Caco-2 (cell line): Measurements from ENCODE around the gene SHLD1. TPM values are rescaled to one million over a fixed set of nuclear protein-coding genes. Genes with fewer than 3 reads are reported as not detected.

Experiments
- BruUV-seq: library from RNA; stranded (reverse); fragments of 400-500 nt; replicated peaks from 2 replicates; lab custom pipeline; 2021; lab: Mats Ljungman, UMichigan
- CTCF ChIA-PET: fragments of 300-600 bp; sonication (Branson Sonifier 250); formaldehyde crosslinking; loops from one replicate; lab custom pipeline; 2022; ENCODE audit warnings: antibody characterized with exemption; lab: Charles Lee
- POLR2A ChIA-PET: fragments of 300-600 bp; sonication (Branson Sonifier 250); formaldehyde crosslinking; loops from one replicate; lab custom pipeline; 2022; ENCODE audit warnings: antibody characterized with exemption; lab: Charles Lee
- DNase-seq, 2 experiments: peaks; one replicate each; pipeline versions ENCODE4 v3.0.0 to v3.0.0-alpha.2; 2020 to 2022
- H3K27me3 ChIP-seq: replicated peaks from 2 replicates; pipeline ENCODE4 v1.6.0; 2011; ENCODE audit warnings: low read length; ENCODE audit not compliant: control insufficient read depth, insufficient read depth
- H3K36me3 ChIP-seq: 2 replicates; pipeline ENCODE4 v1.5.1; 2011; ENCODE audit warnings: low read length; ENCODE audit not compliant: control insufficient read depth, insufficient read depth
- H3K4me1 ChIP-seq: fragments of 250-450 bp; sonication (Bioruptor Pico); 2 replicates; pipeline ENCODE4 v1.5.1; 2020; ENCODE audit warnings: mild to moderate bottlenecking
- H3K4me3 ChIP-seq: 2 replicates; pipeline ENCODE4 v1.5.1; 2011; ENCODE audit warnings: low read depth, mild to moderate bottlenecking, control low read depth, low read length
- H3K9me3 ChIP-seq: fragments of 250-450 bp; sonication (Bioruptor Pico); 2 replicates; pipeline ENCODE4 v1.5.1; 2020; ENCODE audit warnings: mild to moderate bottlenecking, moderate library complexity
- H3K27ac Mint-ChIP-seq: one replicate; pipeline ENCODE4 v1.8.0; 2022; ENCODE audit warnings: mixed read lengths; ENCODE audit not compliant: unreplicated experiment
- H3K27me3 Mint-ChIP-seq: one replicate; pipeline ENCODE4 v1.8.0; 2022; ENCODE audit warnings: mixed read lengths; ENCODE audit not compliant: insufficient read depth, unreplicated experiment
- H3K36me3 Mint-ChIP-seq: one replicate; pipeline ENCODE4 v1.8.0; 2022; ENCODE audit warnings: mild to moderate bottlenecking, mixed read lengths; ENCODE audit not compliant: insufficient read depth, unreplicated experiment
- H3K4me1 Mint-ChIP-seq: one replicate; pipeline ENCODE4 v1.8.0; 2022; ENCODE audit warnings: low read depth, mixed read lengths; ENCODE audit not compliant: unreplicated experiment
- H3K4me3 Mint-ChIP-seq: one replicate; pipeline ENCODE4 v1.8.0; 2022; ENCODE audit warnings: mild to moderate bottlenecking, moderate library complexity, mixed read lengths; ENCODE audit not compliant: unreplicated experiment
- H3K9me3 Mint-ChIP-seq: one replicate; pipeline ENCODE4 v1.8.0; 2022; ENCODE audit warnings: mixed read lengths; ENCODE audit not compliant: unreplicated experiment
- intact Hi-C: fragments of 100-400 bp; cut with micrococcal nuclease; formaldehyde crosslinking; loops from one replicate; pipeline ENCODE4 v1.10.0; 2022; ENCODE audit not compliant: unreplicated experiment
- total RNA-seq: library from RNA; stranded (reverse); gene quantifications from 2 replicates; pipeline ENCODE4 v1.2.3, GENCODE V29; 2022
- TF ChIP-seq, protein P1 (sequence below), 2 experiments: fragments of 200-600 bp in 1 of 2; IDR thresholded peaks; 1 replicate in 1 of 2; 2 replicates in 1 of 2; pipeline versions ENCODE4 v1.5.1 to v1.8.0; 2011 to 2022; ENCODE audit warnings: antibody characterized with exemption in 1 of 2, control low read depth in 1 of 2, inconsistent platforms in 1 of 2, low read depth in 1 of 2, low read length in 1 of 2, mild to moderate bottlenecking in 1 of 2, moderate library complexity in 1 of 2; ENCODE audit not compliant: insufficient read depth in 1 of 2, severe bottlenecking in 1 of 2, unreplicated experiment in 1 of 2

Gene SHLD1
- total RNA-seq, 1 experiment from 2014 or later = 4.8 TPM

DNA sequence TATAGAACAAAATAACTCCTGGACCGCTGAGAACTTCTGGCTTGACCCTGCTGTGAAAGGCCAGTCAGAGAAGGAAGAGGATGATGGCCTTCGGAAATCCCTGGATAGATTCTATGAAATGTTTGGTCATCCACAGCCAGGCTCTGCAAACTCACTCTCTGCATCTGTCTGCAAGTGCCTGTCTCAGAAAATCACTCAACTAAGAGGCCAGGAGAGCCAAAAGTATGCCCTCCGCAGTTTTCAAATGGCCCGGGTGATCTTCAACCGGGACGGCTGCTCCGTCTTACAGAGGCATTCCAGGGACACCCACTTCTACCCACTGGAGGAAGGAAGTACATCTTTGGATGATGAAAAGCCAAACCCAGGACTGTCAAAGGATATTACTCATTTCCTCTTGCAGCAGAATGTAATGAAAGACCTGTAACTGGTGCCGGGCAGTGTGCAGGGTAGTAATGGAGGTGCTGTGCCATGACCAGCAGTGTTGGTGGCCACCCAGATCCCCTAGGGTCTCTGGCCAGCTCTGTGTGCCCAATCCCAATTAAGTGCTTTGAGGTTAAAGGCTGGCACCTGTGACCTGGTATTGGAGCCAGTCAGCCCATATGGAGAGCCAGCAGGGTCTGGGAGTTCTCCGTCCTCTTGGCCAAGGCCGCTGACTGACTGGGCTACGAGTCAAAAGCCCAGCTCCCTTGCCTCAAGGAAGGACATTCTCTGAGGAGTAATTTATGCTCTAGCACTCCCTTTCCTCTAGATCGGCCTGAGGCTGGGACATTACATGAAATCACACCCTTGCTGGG lies 113.0 kb downstream of the SHLD1 start:
- intact Hi-C loops = no loop called here
- Mint-ChIP-seq H3K27me3 (no peaks in the 10 kb centered on the region), H3K9me3 (no peaks in the 10 kb centered on the region), H3K4me3 (no peak overlapping the region), H3K27ac (no peak overlapping the region), H3K36me3 (no peaks in the 10 kb centered on the region), H3K4me1 (no peaks in the 10 kb centered on the region)
- Histone ChIP-seq H3K9me3 (no peaks in the 10 kb centered on the region; the same call in 1 of the 2 replicates), H3K4me3 (no peak overlapping the region), H3K36me3 (no peaks in the 10 kb centered on the region), H3K4me1 (no peaks in the 10 kb centered on the region), H3K27me3 (no peaks in the 10 kb centered on the region)
- ChIA-PET CTCF (no interaction called here), POLR2A (no interaction called here)
- TF ChIP-seq, protein P1, sequence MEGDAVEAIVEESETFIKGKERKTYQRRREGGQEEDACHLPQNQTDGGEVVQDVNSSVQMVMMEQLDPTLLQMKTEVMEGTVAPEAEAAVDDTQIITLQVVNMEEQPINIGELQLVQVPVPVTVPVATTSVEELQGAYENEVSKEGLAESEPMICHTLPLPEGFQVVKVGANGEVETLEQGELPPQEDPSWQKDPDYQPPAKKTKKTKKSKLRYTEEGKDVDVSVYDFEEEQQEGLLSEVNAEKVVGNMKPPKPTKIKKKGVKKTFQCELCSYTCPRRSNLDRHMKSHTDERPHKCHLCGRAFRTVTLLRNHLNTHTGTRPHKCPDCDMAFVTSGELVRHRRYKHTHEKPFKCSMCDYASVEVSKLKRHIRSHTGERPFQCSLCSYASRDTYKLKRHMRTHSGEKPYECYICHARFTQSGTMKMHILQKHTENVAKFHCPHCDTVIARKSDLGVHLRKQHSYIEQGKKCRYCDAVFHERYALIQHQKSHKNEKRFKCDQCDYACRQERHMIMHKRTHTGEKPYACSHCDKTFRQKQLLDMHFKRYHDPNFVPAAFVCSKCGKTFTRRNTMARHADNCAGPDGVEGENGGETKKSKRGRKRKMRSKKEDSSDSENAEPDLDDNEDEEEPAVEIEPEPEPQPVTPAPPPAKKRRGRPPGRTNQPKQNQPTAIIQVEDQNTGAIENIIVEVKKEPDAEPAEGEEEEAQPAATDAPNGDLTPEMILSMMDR (IDR thresholded peaks at IDR 0.05; ENCODE audit: insufficient read depth in 1 of 2, low read depth in 1 of 2, low read length in 1 of 2, severe bottlenecking in 1 of 2, unreplicated experiment in 1 of 2) = no peak
- no peak for DNase-seq
- BruUV-seq = no TSS peak

DNA sequence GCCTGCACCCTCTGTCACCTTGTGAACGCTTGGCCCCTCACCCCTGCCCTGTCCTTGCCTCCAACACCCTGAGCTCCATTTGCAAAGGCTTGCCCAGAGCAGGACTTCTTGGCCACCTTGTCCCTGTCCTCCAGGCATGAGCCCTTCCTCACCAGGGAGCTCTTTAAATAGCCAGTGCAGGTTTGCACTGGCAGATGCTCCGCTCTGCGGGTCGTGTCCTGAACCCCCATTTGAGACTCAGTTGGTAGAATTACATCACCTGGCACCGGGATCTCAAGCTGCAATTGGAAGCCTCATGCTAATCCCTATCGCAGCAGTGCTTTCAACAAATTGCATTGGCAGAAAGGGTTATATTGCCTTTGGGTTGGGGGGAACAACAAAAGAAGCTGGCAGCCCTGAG lies 114.2 kb downstream of the SHLD1 start:
- BruUV-seq = no TSS peak

DNA sequence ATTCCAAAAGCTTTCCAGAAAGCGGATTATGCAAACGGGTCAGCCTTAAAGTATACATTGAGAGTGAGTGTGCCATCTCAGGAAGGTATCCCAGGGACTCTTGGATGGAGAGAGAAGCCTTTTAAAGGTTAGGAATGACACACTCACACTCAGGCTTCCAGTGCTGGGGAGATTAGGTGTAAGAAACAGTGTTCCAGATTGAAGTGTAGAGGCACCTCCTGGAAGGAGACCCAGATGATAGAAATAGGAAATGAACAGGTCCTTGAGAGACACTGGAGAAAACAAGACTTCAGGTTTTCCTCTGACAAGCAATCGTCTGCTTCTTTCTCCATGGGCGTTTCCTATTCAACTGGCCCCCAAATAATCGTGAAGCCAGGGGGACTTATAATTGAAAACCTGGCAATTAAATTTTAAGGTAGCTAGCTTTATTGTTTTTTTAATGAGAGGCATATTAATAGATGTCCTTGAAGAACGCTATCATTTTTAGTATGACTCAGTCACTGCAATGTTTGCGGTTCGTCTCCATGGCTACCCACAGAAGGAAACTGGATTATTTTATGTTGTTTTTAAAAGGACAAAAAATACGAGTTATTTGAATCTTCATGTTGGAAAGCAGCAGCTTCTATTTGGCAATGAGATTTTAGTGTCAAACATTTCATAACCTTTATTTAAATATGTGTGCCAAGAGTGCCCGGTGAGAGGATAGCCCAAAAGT lies 114.8 kb downstream of the SHLD1 start:
- H3K4me1 Mint-ChIP-seq = no peaks in the 10 kb centered on the region
- no TSS peak for BruUV-seq

More for the DNA sequence above, 114.2 kb downstream of the SHLD1 start:
- intact Hi-C loops = no loop called here
- CTCF ChIA-PET = no interaction called here
- no peaks in the 10 kb centered on the region for H3K27me3 Mint-ChIP-seq
- Histone ChIP-seq H3K27me3 (no peaks in the 10 kb centered on the region), H3K4me3 (no peak overlapping the region), H3K4me1 (no peaks in the 10 kb centered on the region), H3K9me3 (no peaks in the 10 kb centered on the region; the same call in 1 of the 2 replicates), H3K36me3 (no peaks in the 10 kb centered on the region)
- no peaks in the 10 kb centered on the region for H3K4me1 Mint-ChIP-seq
- H3K4me3 Mint-ChIP-seq = no peak overlapping the region
- TF ChIP-seq, protein P1 (IDR thresholded peaks at IDR 0.05; ENCODE audit: insufficient read depth in 1 of 2, low read depth in 1 of 2, low read length in 1 of 2, severe bottlenecking in 1 of 2, unreplicated experiment in 1 of 2) = no peak
- no peak for DNase-seq
- no peak overlapping the region for H3K27ac Mint-ChIP-seq
- POLR2A ChIA-PET = no interaction called here
- H3K36me3 Mint-ChIP-seq = no peaks in the 10 kb centered on the region
- H3K9me3 Mint-ChIP-seq = no peaks in the 10 kb centered on the region

More for the DNA sequence above, 114.8 kb downstream of the SHLD1 start:
- ChIA-PET CTCF (interaction anchor here (0.6 kb wide), 1 partner anchor 37 kb away, joined by 3 read pairs; no protein-coding TSS in a partner anchor), POLR2A (no interaction called here)
- Histone ChIP-seq H3K36me3 (no peaks in the 10 kb centered on the region), H3K9me3 (no peaks in the 10 kb centered on the region; the same call in 1 of the 2 replicates), H3K4me3 (no peak overlapping the region), H3K4me1 (no peaks in the 10 kb centered on the region), H3K27me3 (no peaks in the 10 kb centered on the region)
- Mint-ChIP-seq H3K4me3 (no peak overlapping the region), H3K36me3 (no peaks in the 10 kb centered on the region), H3K27ac (no peak overlapping the region), H3K9me3 (no peaks in the 10 kb centered on the region), H3K27me3 (no peaks in the 10 kb centered on the region)
- TF ChIP-seq, protein P1 (IDR thresholded peaks at IDR 0.05; ENCODE audit: insufficient read depth in 1 of 2, low read depth in 1 of 2, low read length in 1 of 2, severe bottlenecking in 1 of 2, unreplicated experiment in 1 of 2) = no peak
- intact Hi-C loops = no loop called here
- no peak for DNase-seq
